ENCODE measurements around the gene ARMCX6.
"Not testable (repeated sequence)": the region's sequence is repeated elsewhere in the genome, so short reads cannot be mapped to it uniquely, and the experiment has no call there.

The ARMCX6 gene

GRCh38 chrX:101642093-101642492 lies 24.3 kb upstream of the ARMCX6 start:
- DNase-seq (ENCODE audit: low spot score), result no peak
- in situ Hi-C loops (cut with MboI; ENCODE audit: low pct_unique_long_range_greater_than_20kb, low sequenced_read_pairs, unreplicated experiment), result no loop called here
- TF ChIP-seq, protein P1, sequence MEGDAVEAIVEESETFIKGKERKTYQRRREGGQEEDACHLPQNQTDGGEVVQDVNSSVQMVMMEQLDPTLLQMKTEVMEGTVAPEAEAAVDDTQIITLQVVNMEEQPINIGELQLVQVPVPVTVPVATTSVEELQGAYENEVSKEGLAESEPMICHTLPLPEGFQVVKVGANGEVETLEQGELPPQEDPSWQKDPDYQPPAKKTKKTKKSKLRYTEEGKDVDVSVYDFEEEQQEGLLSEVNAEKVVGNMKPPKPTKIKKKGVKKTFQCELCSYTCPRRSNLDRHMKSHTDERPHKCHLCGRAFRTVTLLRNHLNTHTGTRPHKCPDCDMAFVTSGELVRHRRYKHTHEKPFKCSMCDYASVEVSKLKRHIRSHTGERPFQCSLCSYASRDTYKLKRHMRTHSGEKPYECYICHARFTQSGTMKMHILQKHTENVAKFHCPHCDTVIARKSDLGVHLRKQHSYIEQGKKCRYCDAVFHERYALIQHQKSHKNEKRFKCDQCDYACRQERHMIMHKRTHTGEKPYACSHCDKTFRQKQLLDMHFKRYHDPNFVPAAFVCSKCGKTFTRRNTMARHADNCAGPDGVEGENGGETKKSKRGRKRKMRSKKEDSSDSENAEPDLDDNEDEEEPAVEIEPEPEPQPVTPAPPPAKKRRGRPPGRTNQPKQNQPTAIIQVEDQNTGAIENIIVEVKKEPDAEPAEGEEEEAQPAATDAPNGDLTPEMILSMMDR (IDR thresholded peaks at IDR 0.05; ENCODE audit: extremely low read depth, insufficient read depth, missing control alignments), result no peak

- TF ChIP-seq, protein P1 (IDR thresholded peaks at IDR 0.05; ENCODE audit: extremely low read depth, insufficient read depth, missing control alignments), result no peak
- in situ Hi-C loops (cut with MboI; ENCODE audit: low pct_unique_long_range_greater_than_20kb, low sequenced_read_pairs, unreplicated experiment), result no loop called here
- no peak for DNase-seq (ENCODE audit: low spot score)
Measured at GRCh38 chrX:101639583-101639982, 21.8 kb upstream of the ARMCX6 start.

- TF ChIP-seq, protein P1 (IDR thresholded peaks at IDR 0.05; ENCODE audit: extremely low read depth, insufficient read depth, missing control alignments), result no peak
- in situ Hi-C loops (cut with MboI; ENCODE audit: low pct_unique_long_range_greater_than_20kb, low sequenced_read_pairs, unreplicated experiment), result no loop called here
- no peak for DNase-seq (ENCODE audit: low spot score)
Measured at GRCh38 chrX:101619364-101619763, 1.6 kb upstream of the ARMCX6 start.

- in situ Hi-C loops (cut with MboI; ENCODE audit: low pct_unique_long_range_greater_than_20kb, low sequenced_read_pairs, unreplicated experiment), result no loop called here
- DNase-seq (ENCODE audit: low spot score), result no peak
Measured at GRCh38 chrX:101605728-101606127, 12.1 kb downstream of the ARMCX6 start.

GRCh38 chrX:101605146-101605545 lies 12.7 kb downstream of the ARMCX6 start:
- TF ChIP-seq, protein P1 (IDR thresholded peaks at IDR 0.05; ENCODE audit: extremely low read depth, insufficient read depth, missing control alignments), result no peak
- DNase-seq (ENCODE audit: low spot score), result no peak
- in situ Hi-C loops (cut with MboI; ENCODE audit: low pct_unique_long_range_greater_than_20kb, low sequenced_read_pairs, unreplicated experiment), result no loop called here

More at GRCh38 chrX:101605728-101606127, 12.1 kb downstream of the ARMCX6 start:
- TF ChIP-seq, protein P1 (IDR thresholded peaks at IDR 0.05; ENCODE audit: extremely low read depth, insufficient read depth, missing control alignments), result no peak

GRCh38 chrX:101602077-101602476 lies 15.7 kb downstream of the ARMCX6 start:
- in situ Hi-C loops (cut with MboI; ENCODE audit: low pct_unique_long_range_greater_than_20kb, low sequenced_read_pairs, unreplicated experiment), result no loop called here
- TF ChIP-seq, protein P1 (IDR thresholded peaks at IDR 0.05; ENCODE audit: extremely low read depth, insufficient read depth, missing control alignments), result no peak
- no peak for DNase-seq (ENCODE audit: low spot score)

DNA sequence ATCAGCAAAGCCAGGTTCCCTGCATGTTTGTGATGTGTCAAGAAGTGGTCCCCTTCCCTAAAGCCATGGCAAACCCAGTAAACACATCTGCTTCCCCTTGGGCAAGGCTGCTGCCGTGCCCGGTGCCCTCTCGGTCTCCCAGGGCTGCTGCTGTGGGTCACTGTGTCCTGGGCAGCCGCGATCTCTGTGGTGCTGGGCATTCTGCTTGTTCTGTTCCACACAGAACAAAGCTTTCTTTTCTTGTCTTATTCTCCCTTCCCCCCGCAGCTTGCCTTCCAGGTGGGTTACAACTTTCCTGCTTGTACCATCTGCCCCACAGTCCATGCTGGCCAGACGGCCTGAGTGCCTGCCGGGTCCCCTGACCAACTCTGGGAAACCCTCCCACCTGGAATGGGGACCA lies 18.2 kb downstream of the ARMCX6 start:
- in situ Hi-C loops (cut with MboI; ENCODE audit: low pct_unique_long_range_greater_than_20kb, low sequenced_read_pairs, unreplicated experiment); DNase-seq (ENCODE audit: low spot score): not testable (repeated sequence)
